Uterus (tissue), 4 donors: ENCODE measurements around the gene UGT2B10. TPM values are rescaled to one million over a fixed set of nuclear protein-coding genes. Genes with fewer than 3 reads are reported as not detected.
"Not testable (repeated sequence)": the region's sequence is repeated elsewhere in the genome, so short reads cannot be mapped to it uniquely, and the experiment has no call there.

Experiments used
- DNase-seq, 2 donors: peaks; one replicate each; pipeline ENCODE4 v3.0.0-alpha.2; 2019 to 2020
- H3K27ac ChIP-seq, 2 donors: fragments of 200-600 bp; sonication (generic); 1 replicate in 1 of 2; 2 replicates in 1 of 2; pipeline ENCODE4 v1.5.1; 2016 to 2018
- H3K27me3 ChIP-seq, 2 donors: fragments of 200-600 bp; sonication (generic); one replicate each; pipeline ENCODE4 v1.5.1; 2018 to 2019; ENCODE audit warnings: control low read depth in 1 of 2
- H3K36me3 ChIP-seq, 2 donors: fragments of 200-600 bp; sonication (generic); one replicate each; pipeline ENCODE4 v1.5.1; 2019; ENCODE audit warnings: control low read depth in 1 of 2
- H3K4me1 ChIP-seq, 2 donors: fragments of 200-600 bp; sonication (generic); one replicate each; pipeline ENCODE4 v1.5.1; 2018 to 2019; ENCODE audit warnings: control low read depth in 1 of 2
- H3K4me3 ChIP-seq, 2 donors: fragments of 200-600 bp; sonication (generic); 1 replicate in 1 of 2; 2 replicates in 1 of 2; pipeline ENCODE4 v1.5.1; 2018 to 2019; ENCODE audit warnings: mild to moderate bottlenecking in 1 of 2
- H3K9me3 ChIP-seq, 2 donors: fragments of 200-600 bp; sonication (generic); one replicate each; pipeline ENCODE4 v1.5.1; 2019; ENCODE audit warnings: control low read depth in 1 of 2
- CTCF ChIP-seq, 4 experiments: fragments of 200-600 bp in 2 of 4; fragments of 450-650 bp in 2 of 4; sonication (generic) in 2 of 4; IDR thresholded peaks; one replicate each; pipeline ENCODE4 v1.5.1; 2016 to 2019; ENCODE audit warnings: antibody characterized with exemption in 4 of 4, mild to moderate bottlenecking in 2 of 4, moderate library complexity in 1 of 4
- POLR2A ChIP-seq, 2 donors: fragments of 450-650 bp; IDR thresholded peaks; one replicate each; pipeline ENCODE4 v1.6.1; 2016; ENCODE audit warnings: antibody characterized with exemption in 2 of 2, mild to moderate bottlenecking in 1 of 2, moderate library complexity in 1 of 2
- intact Hi-C: fragments of 100-400 bp; cut with DNase I; formaldehyde crosslinking; loops from one replicate; pipeline ENCODE4 v1.15.1; 2023; ENCODE audit warnings: low total_unique reads
- total RNA-seq, 4 donors: library from RNA; depleted of rRNA in 3 of 4; stranded (reverse); fragments of >200 nt in 3 of 4; gene quantifications; one replicate each; pipeline versions ENCODE4 v1.1.0 to v1.2.4, GENCODE V29; 2014 to 2023
- donor health status: DM: yes; HTN: yes; CAD: no.

UGT2B10 gene
- total RNA-seq, 4 donors from 2014 or later = not detected

GRCh38 chr4:68803013-68803412, 12.8 kb upstream of the UGT2B10 start:
- Histone ChIP-seq H3K4me1 (no peaks in the 10 kb centered on the region), H3K9me3 (no peaks in the 10 kb centered on the region), H3K4me3 (no peak overlapping the region), H3K36me3 (no peaks in the 10 kb centered on the region), H3K27ac (no peak overlapping the region), H3K27me3 (no peaks in the 10 kb centered on the region)
- no peak for DNase-seq
- intact Hi-C loops = no loop called here
- no peak for TF ChIP-seq CTCF (IDR thresholded peaks at IDR 0.05)
- TF ChIP-seq POLR2A (IDR thresholded peaks at IDR 0.05) = no peak

GRCh38 chr4:68808060-68808459, 7.7 kb upstream of the UGT2B10 start:
- intact Hi-C loops = no loop called here

GRCh38 chr4:68810919-68811318, 4.9 kb upstream of the UGT2B10 start:
- no peak for DNase-seq
- TF ChIP-seq CTCF (IDR thresholded peaks at IDR 0.05) (no peak), POLR2A (IDR thresholded peaks at IDR 0.05) (no peak)
- Histone ChIP-seq H3K27ac (no peak overlapping the region), H3K4me3 (no peak overlapping the region), H3K9me3 (no peaks in the 10 kb centered on the region), H3K36me3 (no peaks in the 10 kb centered on the region), H3K4me1 (no peaks in the 10 kb centered on the region), H3K27me3 (no peaks in the 10 kb centered on the region)
- intact Hi-C loops = no loop called here

More at GRCh38 chr4:68808060-68808459, 7.7 kb upstream of the UGT2B10 start:
- no peak overlapping the region for H3K27ac ChIP-seq
- H3K9me3 ChIP-seq = no peaks in the 10 kb centered on the region
- H3K36me3 ChIP-seq = no peaks in the 10 kb centered on the region
- H3K4me3 ChIP-seq = no peak overlapping the region
- DNase-seq = no peak
- no peaks in the 10 kb centered on the region for H3K4me1 ChIP-seq
- H3K27me3 ChIP-seq = no peaks in the 10 kb centered on the region
- no peak for TF ChIP-seq CTCF (IDR thresholded peaks at IDR 0.05)
- TF ChIP-seq POLR2A (IDR thresholded peaks at IDR 0.05) = no peak

GRCh38 chr4:68816410-68817265, 844 bp downstream of the UGT2B10 start:
- intact Hi-C loops, DNase-seq, H3K27me3 ChIP-seq, H3K9me3 ChIP-seq, H3K27ac ChIP-seq, H3K4me1 ChIP-seq, H3K36me3 ChIP-seq, H3K4me3 ChIP-seq: not testable (repeated sequence)

- no peaks in the 10 kb centered on the region for H3K4me1 ChIP-seq
- H3K27ac ChIP-seq = no peak overlapping the region
Observed at GRCh38 chr4:68817386-68817785, 1.6 kb downstream of the UGT2B10 start.

GRCh38 chr4:68818030-68818462, 2.3 kb downstream of the UGT2B10 start:
- DNase-seq, H3K9me3 ChIP-seq, H3K27me3 ChIP-seq, H3K27ac ChIP-seq, H3K4me1 ChIP-seq, intact Hi-C loops, H3K36me3 ChIP-seq, H3K4me3 ChIP-seq: not testable (repeated sequence)

More at GRCh38 chr4:68817386-68817785, 1.6 kb downstream of the UGT2B10 start:
- H3K4me3 ChIP-seq = no peak overlapping the region
- intact Hi-C loops = no loop called here
- no peak for TF ChIP-seq POLR2A (IDR thresholded peaks at IDR 0.05)
- no peak for TF ChIP-seq CTCF (IDR thresholded peaks at IDR 0.05)
- H3K9me3 ChIP-seq = no peaks in the 10 kb centered on the region
- H3K27me3 ChIP-seq = no peaks in the 10 kb centered on the region
- DNase-seq = no peak
- H3K36me3 ChIP-seq = no peaks in the 10 kb centered on the region
